Kidney (tissue), 14 donors: ENCODE measurements around the gene RFESD. TPM values are rescaled to one million over a fixed set of nuclear protein-coding genes. Genes with fewer than 3 reads are reported as not detected.

Source experiments
- DNase-seq, 5 donors: peaks; one replicate each; pipeline ENCODE4 v3.0.0-alpha.2; 2013 to 2020
- FAIRE-seq: peaks from 2 replicates; lab custom pipeline; 2012; peaks lifted over from hg19 to GRCh38; lab: Jason Lieb, UNC
- H3K27ac ChIP-seq, 2 donors: one replicate each; pipeline ENCODE4 v1.7.0; 2013; ENCODE audit warnings: low read depth in 2 of 2, low read length in 2 of 2, inconsistent platforms in 1 of 2
- H3K27me3 ChIP-seq: one replicate; pipeline ENCODE4 v1.7.1; 2013; ENCODE audit warnings: low read length, inconsistent platforms; ENCODE audit not compliant: control insufficient read depth, insufficient read depth
- H3K36me3 ChIP-seq, 3 donors: one replicate each; pipeline versions ENCODE4 v1.7.0 to v1.7.1; 2013; ENCODE audit warnings: low read length in 3 of 3, control low read depth in 1 of 3, inconsistent platforms in 1 of 3; ENCODE audit not compliant: insufficient read depth in 3 of 3, control insufficient read depth in 2 of 3
- H3K4me1 ChIP-seq, 3 donors: one replicate each; pipeline versions ENCODE4 v1.7.0 to v1.7.1; 2013; ENCODE audit warnings: low read length in 3 of 3, inconsistent platforms in 1 of 3, low read depth in 1 of 3; ENCODE audit not compliant: control insufficient read depth in 2 of 3, insufficient read depth in 2 of 3
- H3K4me3 ChIP-seq, 3 donors: one replicate each; pipeline versions ENCODE4 v1.7.0 to v1.8.1; 2013; ENCODE audit warnings: low read length in 3 of 3, control low read depth in 1 of 3, inconsistent platforms in 1 of 3
- H3K9ac ChIP-seq, 3 donors: one replicate each; pipeline versions ENCODE4 v1.7.0 to v1.7.1; 2013; ENCODE audit warnings: low read length in 3 of 3, control low read depth in 1 of 3, inconsistent platforms in 1 of 3
- H3K9me3 ChIP-seq, 3 donors: one replicate each; pipeline versions ENCODE4 v1.7.0 to v1.7.1; 2013; ENCODE audit warnings: low read length in 3 of 3, control low read depth in 1 of 3, inconsistent platforms in 1 of 3; ENCODE audit not compliant: control insufficient read depth in 2 of 3, insufficient read depth in 1 of 3
- intact Hi-C: fragments of 100-400 bp; cut with DNase I; formaldehyde crosslinking; loops from one replicate; pipeline ENCODE4 v1.11.1; 2022
- polyA plus RNA-seq: library from polyadenylated mRNA; stranded (reverse); fragments of 350-450 nt; fragmentation: Illumina TruSeq; extraction: RNeasy Lipid Tissue Mini Kit (QIAGEN cat#74804); gene quantifications from one replicate; pipeline ENCODE4 v1.2.3, GENCODE V29; 2014; ENCODE audit warnings: low read depth, low replicate concordance; ENCODE audit not compliant: insufficient read depth
- total RNA-seq: library from RNA; stranded (reverse); fragmentation: NEBNext Ultra II Directional; extraction: Animal tissue kit (Norgen Biotek cat#: 25700); gene quantifications from one replicate; pipeline ENCODE4 v1.2.1, GENCODE V29; 2021
- TF ChIP-seq, protein P1 (sequence below): IDR thresholded peaks from 3 replicates; pipeline ENCODE4 v1.5.1; 2012; ENCODE audit warnings: mild to moderate bottlenecking, moderate library complexity, borderline replicate concordance; ENCODE audit not compliant: insufficient read depth; ENCODE audit errors: extremely low read depth
- donor health status: control.
- donor health status: control.
- donor health status: control.
- donor health status: control.
- donor health status: control.
- donor health status: DM: yes; HTN: yes; CAD: no.
- donor health status: Normal renal cell carcinoma (clear cell type).

RFESD gene
- total and polyA plus RNA-seq, 2 donors from 2014 or later: 2.6 to 4.0 TPM

GRCh38 chr5:95611396-95611795 is 35.2 kb upstream of the RFESD start:
- H3K4me1 ChIP-seq: no peaks in the 10 kb centered on the region
- no peak overlapping the region for H3K4me3 ChIP-seq
- no peak for DNase-seq
- H3K9me3 ChIP-seq: no peaks in the 10 kb centered on the region
- H3K27ac ChIP-seq: no peak overlapping the region
- H3K9ac ChIP-seq: no peak overlapping the region
- no peak for FAIRE-seq
- TF ChIP-seq, protein P1, sequence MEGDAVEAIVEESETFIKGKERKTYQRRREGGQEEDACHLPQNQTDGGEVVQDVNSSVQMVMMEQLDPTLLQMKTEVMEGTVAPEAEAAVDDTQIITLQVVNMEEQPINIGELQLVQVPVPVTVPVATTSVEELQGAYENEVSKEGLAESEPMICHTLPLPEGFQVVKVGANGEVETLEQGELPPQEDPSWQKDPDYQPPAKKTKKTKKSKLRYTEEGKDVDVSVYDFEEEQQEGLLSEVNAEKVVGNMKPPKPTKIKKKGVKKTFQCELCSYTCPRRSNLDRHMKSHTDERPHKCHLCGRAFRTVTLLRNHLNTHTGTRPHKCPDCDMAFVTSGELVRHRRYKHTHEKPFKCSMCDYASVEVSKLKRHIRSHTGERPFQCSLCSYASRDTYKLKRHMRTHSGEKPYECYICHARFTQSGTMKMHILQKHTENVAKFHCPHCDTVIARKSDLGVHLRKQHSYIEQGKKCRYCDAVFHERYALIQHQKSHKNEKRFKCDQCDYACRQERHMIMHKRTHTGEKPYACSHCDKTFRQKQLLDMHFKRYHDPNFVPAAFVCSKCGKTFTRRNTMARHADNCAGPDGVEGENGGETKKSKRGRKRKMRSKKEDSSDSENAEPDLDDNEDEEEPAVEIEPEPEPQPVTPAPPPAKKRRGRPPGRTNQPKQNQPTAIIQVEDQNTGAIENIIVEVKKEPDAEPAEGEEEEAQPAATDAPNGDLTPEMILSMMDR: no peak
- intact Hi-C loops: no loop called here
- no peaks in the 10 kb centered on the region for H3K36me3 ChIP-seq
- H3K27me3 ChIP-seq: no peaks in the 10 kb centered on the region

DNA sequence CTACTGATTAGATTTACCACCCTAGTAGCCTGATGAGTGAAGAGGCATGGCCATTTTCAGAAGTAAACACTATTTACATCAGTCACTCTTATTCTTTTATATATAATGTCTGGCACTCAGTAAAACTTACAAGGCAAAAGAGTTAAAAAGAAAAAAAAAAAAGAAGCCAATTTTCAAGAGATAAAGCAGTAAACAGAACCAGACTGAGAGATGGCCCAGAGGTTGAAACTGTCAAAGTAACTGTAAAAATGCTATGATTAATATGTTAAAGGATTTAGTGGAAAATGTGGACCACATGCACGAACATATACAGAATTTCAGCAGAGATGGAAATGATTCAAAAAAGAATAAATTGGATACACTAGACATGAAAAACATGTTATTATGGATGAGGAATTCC is 33.1 kb upstream of the RFESD start:
- Histone ChIP-seq H3K9ac (no peak overlapping the region), H3K4me1 (no peaks in the 10 kb centered on the region), H3K4me3 (no peak overlapping the region), H3K9me3 (no peaks in the 10 kb centered on the region), H3K27ac (no peak overlapping the region), H3K36me3 (no peaks in the 10 kb centered on the region), H3K27me3 (no peaks in the 10 kb centered on the region)
- TF ChIP-seq, protein P1: no peak
- FAIRE-seq: no peak
- no peak for DNase-seq
- intact Hi-C loops: no loop called here

- Histone ChIP-seq H3K4me1 (peaks cover 0 to 4% (median 0%) of the 10 kb centered on the region in 3 donors), H3K27me3 (peaks cover 6% of the 10 kb centered on the region), H3K27ac (no peak overlapping the region), H3K4me3 (no peak overlapping the region), H3K9ac (no peak overlapping the region), H3K36me3 (no peaks in the 10 kb centered on the region), H3K9me3 (no peaks in the 10 kb centered on the region)
- no peak for DNase-seq
- no peak for FAIRE-seq
- intact Hi-C loops: no loop called here
- TF ChIP-seq, protein P1: no peak
Measured at GRCh38 chr5:95615164-95615467, 31.5 kb upstream of the RFESD start.

- DNase-seq: no peak
- no peak overlapping the region for H3K9ac ChIP-seq
- peaks cover 6% of the 10 kb centered on the region for H3K27me3 ChIP-seq
- H3K36me3 ChIP-seq: no peaks in the 10 kb centered on the region
- peaks cover 0 to 4% (median 0%) of the 10 kb centered on the region in 3 donors for H3K4me1 ChIP-seq
- TF ChIP-seq, protein P1: no peak
- FAIRE-seq: no peak
- intact Hi-C loops: no loop called here
- H3K9me3 ChIP-seq: no peaks in the 10 kb centered on the region
- no peak overlapping the region for H3K4me3 ChIP-seq
- H3K27ac ChIP-seq: no peak overlapping the region
Measured at GRCh38 chr5:95617057-95617456, 29.5 kb upstream of the RFESD start.
